Activated T-cell treated with anti-CD3 and anti-CD28 coated beads, Interleukin-2, amount 50 U/mL, for 4 hours (primary cell): ENCODE measurements around the gene C2orf80. TPM values are rescaled to one million over a fixed set of nuclear protein-coding genes. Genes with fewer than 3 reads are reported as not detected.

Experiments used
- ATAC-seq, 2 donors: fragments of 200-7000 bp; cut with Tn5 transposase; one replicate each; pipeline ENCODE4 v1.10.0; 2021
- DNase-seq: peaks from one replicate; pipeline ENCODE4 v3.0.0-alpha.2; 2020
- H3K27me3 Mint-ChIP-seq: one replicate; pipeline ENCODE4 v1.8.0; 2021; ENCODE audit warnings: low read depth, mixed read lengths
- H3K36me3 Mint-ChIP-seq: one replicate; pipeline ENCODE4 v1.8.0; 2022; ENCODE audit warnings: mixed read lengths; ENCODE audit not compliant: insufficient read depth
- H3K4me1 Mint-ChIP-seq: one replicate; pipeline ENCODE4 v1.8.0; 2021; ENCODE audit warnings: low read depth, mixed read lengths
- H3K4me3 Mint-ChIP-seq: one replicate; pipeline ENCODE4 v1.8.0; 2021; ENCODE audit warnings: mild to moderate bottlenecking, moderate library complexity, mixed read lengths
- H3K9me3 Mint-ChIP-seq: one replicate; pipeline ENCODE4 v1.8.0; 2021; ENCODE audit warnings: mixed read lengths
- total RNA-seq, 3 donors: library from RNA; stranded (reverse); gene quantifications; one replicate each; pipeline ENCODE4 v1.2.1, GENCODE V29; 2021

Gene C2orf80
- total RNA-seq, 3 donors from 2014 or later: not detected

- DNase-seq (no peak), ATAC-seq (no peak)
- Mint-ChIP-seq H3K9me3 (no peaks in the 10 kb centered on the region), H3K4me1 (no peaks in the 10 kb centered on the region), H3K4me3 (no peak overlapping the region), H3K27me3 (peaks cover 6% of the 10 kb centered on the region), H3K36me3 (no peaks in the 10 kb centered on the region)
These were observed 591 bp downstream of the C2orf80 start for GRCh38 chr2:208189069-208189809.

GRCh38 chr2:208186893-208187292, 2.9 kb downstream of the C2orf80 start:
- ATAC-seq: no peak
- DNase-seq: no peak
- Mint-ChIP-seq H3K4me1 (no peaks in the 10 kb centered on the region), H3K4me3 (no peak overlapping the region), H3K36me3 (no peaks in the 10 kb centered on the region), H3K27me3 (peaks cover 14% of the 10 kb centered on the region), H3K9me3 (no peaks in the 10 kb centered on the region)

- H3K27me3 Mint-ChIP-seq: peaks cover 14% of the 10 kb centered on the region
- DNase-seq (no peak), ATAC-seq (no peak)
- no peaks in the 10 kb centered on the region for H3K36me3 Mint-ChIP-seq
- H3K9me3 Mint-ChIP-seq: no peaks in the 10 kb centered on the region
- H3K4me3 Mint-ChIP-seq: no peak overlapping the region
- H3K4me1 Mint-ChIP-seq: no peaks in the 10 kb centered on the region
These were observed 3.4 kb downstream of the C2orf80 start for GRCh38 chr2:208186465-208186864.

DNA sequence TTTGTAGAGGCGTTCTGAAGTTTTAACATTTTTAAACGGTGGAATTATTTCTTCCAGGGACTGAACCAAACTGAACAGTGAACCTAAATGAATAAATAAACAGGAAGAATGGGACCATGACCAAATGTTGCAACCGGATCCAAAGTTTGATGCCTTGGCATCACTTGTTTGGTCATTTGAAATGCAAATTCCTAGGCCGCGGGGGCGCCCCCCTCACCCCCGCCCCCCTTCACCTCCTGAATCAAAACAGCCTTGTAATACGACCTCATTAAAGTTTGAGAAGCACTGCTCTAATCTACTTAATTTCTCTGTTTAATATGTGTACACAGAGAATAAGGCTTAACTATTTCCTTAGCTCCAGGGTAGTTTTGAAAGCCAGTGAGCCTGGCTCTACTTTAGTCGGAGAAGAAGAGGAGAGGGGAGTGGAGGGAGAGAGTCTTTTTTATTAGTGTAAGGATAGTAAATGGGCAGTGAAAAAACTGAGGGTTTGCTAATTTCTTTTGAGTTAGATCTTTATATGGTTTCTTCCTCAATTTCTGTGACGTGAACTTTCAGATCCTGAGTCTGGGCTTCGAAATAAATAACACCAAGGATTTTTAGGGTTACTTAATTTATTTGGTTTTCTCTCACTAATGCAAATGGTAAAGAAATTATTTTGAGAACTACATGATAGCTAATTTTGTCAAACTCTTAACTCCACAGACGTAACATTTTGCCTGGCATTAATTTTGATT, 5.7 kb downstream of the C2orf80 start:
- ATAC-seq (no peak), DNase-seq (no peak)
- H3K4me1 Mint-ChIP-seq: no peaks in the 10 kb centered on the region
- no peak overlapping the region for H3K4me3 Mint-ChIP-seq
- H3K27me3 Mint-ChIP-seq: peaks cover 14% of the 10 kb centered on the region
- no peaks in the 10 kb centered on the region for H3K9me3 Mint-ChIP-seq
- H3K36me3 Mint-ChIP-seq: no peaks in the 10 kb centered on the region

GRCh38 chr2:208183526-208183925, 6.3 kb downstream of the C2orf80 start:
- Mint-ChIP-seq H3K4me3 (no peak overlapping the region), H3K4me1 (no peaks in the 10 kb centered on the region), H3K27me3 (peaks cover 14% of the 10 kb centered on the region), H3K9me3 (no peaks in the 10 kb centered on the region), H3K36me3 (no peaks in the 10 kb centered on the region)
- no peak for DNase-seq
- no peak for ATAC-seq

GRCh38 chr2:208182835-208183234, 7.0 kb downstream of the C2orf80 start:
- ATAC-seq (no peak), DNase-seq (no peak)
- H3K4me3 Mint-ChIP-seq: no peak overlapping the region
- H3K27me3 Mint-ChIP-seq: peaks cover 14% of the 10 kb centered on the region
- H3K36me3 Mint-ChIP-seq: no peaks in the 10 kb centered on the region
- H3K4me1 Mint-ChIP-seq: no peaks in the 10 kb centered on the region
- H3K9me3 Mint-ChIP-seq: no peaks in the 10 kb centered on the region

GRCh38 chr2:208179028-208179609, 10.7 kb downstream of the C2orf80 start:
- Mint-ChIP-seq H3K9me3 (no peaks in the 10 kb centered on the region), H3K36me3 (no peaks in the 10 kb centered on the region), H3K27me3 (peaks cover 10% of the 10 kb centered on the region)

GRCh38 chr2:208175840-208176153, 14.0 kb downstream of the C2orf80 start:
- DNase-seq (no peak), ATAC-seq (no peak)
- Mint-ChIP-seq H3K4me3 (no peak overlapping the region), H3K27me3 (peaks cover 13% of the 10 kb centered on the region), H3K36me3 (no peaks in the 10 kb centered on the region), H3K4me1 (peaks cover 3% of the 10 kb centered on the region), H3K9me3 (no peaks in the 10 kb centered on the region)

More at GRCh38 chr2:208179028-208179609, 10.7 kb downstream of the C2orf80 start:
- ATAC-seq: no peak
- Mint-ChIP-seq H3K4me3 (no peak overlapping the region), H3K4me1 (peaks cover 3% of the 10 kb centered on the region)
- DNase-seq: no peak

GRCh38 chr2:208175069-208175839, 14.6 kb downstream of the C2orf80 start:
- peaks cover 3% of the 10 kb centered on the region for H3K4me1 Mint-ChIP-seq
- no peak overlapping the region for H3K4me3 Mint-ChIP-seq
- H3K27me3 Mint-ChIP-seq: peaks cover 13% of the 10 kb centered on the region
- ATAC-seq: peak; percentile 93 to 98
- no peaks in the 10 kb centered on the region for H3K9me3 Mint-ChIP-seq
- H3K36me3 Mint-ChIP-seq: no peaks in the 10 kb centered on the region
- peak; percentile 50 for DNase-seq

GRCh38 chr2:208174144-208174543, 15.7 kb downstream of the C2orf80 start:
- peaks cover 3% of the 10 kb centered on the region for H3K4me1 Mint-ChIP-seq
- H3K9me3 Mint-ChIP-seq: no peaks in the 10 kb centered on the region
- H3K27me3 Mint-ChIP-seq: peaks cover 13% of the 10 kb centered on the region
- no peak for ATAC-seq
- H3K36me3 Mint-ChIP-seq: no peaks in the 10 kb centered on the region
- H3K4me3 Mint-ChIP-seq: no peak overlapping the region
- DNase-seq: no peak

DNA sequence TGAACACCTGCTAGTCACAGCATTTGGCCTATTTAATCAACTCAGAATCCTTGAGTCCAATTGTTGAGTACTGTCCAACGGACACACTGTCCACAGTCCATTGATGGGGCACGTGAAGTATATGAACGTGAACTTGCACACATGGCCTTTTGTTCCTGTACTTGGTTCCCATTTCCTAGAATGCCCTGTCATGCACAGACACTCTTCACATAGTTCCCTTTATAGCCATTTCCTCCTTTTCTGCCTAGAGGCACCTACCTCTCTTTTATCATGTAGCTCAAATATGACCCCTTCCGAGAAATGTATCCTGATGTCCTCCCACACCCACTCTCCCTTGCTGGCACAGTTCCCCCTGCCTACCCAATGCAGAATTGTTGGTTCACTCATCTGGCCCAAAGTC, 17.7 kb downstream of the C2orf80 start:
- peaks cover 3% of the 10 kb centered on the region for H3K4me1 Mint-ChIP-seq
- no peaks in the 10 kb centered on the region for H3K9me3 Mint-ChIP-seq
- H3K4me3 Mint-ChIP-seq: no peak overlapping the region
- H3K36me3 Mint-ChIP-seq: no peaks in the 10 kb centered on the region
- H3K27me3 Mint-ChIP-seq: peaks cover 13% of the 10 kb centered on the region
- no peak for ATAC-seq
- DNase-seq: no peak

DNA sequence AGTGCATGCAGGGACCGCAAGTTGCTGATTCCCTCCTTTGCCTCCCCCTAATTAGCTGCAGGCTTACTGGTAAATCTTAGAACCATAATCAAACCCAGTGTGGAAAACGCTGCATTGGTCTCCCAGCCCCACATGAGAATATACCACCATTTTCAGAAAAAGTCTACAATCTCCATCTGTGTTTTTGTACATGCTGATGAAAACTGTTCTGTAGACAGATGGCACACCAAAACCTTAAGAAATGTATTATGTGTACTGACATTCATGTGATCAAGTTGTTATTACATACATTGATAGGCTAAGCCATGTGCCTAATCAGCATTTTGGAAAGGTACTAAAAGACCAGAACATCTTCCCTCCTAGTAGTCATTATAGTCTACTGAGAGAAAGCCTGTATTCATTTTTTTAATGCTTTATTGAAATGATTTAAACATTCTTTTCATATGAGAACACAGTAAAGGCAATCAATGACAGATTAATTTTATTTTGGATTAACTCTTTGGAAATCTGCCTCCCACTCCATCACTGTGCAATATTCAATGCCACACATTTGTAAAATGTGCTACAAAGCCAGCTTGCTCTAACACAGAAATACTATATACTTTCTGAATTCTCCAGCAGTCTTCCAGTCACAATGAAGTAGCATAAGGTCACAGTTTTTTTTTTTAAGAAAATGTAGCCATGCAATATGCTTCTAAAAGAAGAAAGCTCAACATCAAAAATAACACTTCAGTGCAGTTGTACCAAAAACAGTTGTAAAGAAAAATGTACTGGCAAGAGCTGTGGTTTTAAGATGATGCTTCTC, 24.7 kb downstream of the C2orf80 start:
- Mint-ChIP-seq H3K27me3 (peaks cover 2% of the 10 kb centered on the region), H3K36me3 (no peaks in the 10 kb centered on the region), H3K4me1 (no peaks in the 10 kb centered on the region), H3K4me3 (no peak overlapping the region), H3K9me3 (no peaks in the 10 kb centered on the region)
- DNase-seq: no peak
- no peak for ATAC-seq

DNA sequence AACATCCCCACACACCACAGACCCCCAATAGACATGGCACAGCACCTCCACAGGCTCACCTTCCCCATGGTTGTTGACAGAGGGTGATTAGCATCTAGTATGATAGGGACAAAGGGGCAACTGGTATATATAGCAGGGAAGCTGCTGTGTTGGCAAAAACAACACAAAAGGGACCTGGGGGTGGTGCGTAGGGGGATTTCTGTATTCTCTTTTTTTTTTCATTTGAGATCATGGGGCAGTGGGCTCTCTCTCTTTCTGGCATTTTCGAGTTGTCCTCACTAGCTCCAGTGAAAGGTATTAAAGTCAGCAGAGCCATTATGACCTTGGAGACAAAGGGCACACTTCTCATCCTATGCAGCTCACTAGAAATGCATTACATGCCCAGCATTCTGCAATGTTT, 26.3 kb downstream of the C2orf80 start, which contains the start of gene CRYGA:
CRYGA (minus strand) TSS at position 101 of the 400 bp plus-strand sequence; CDS start at position 68, 33 bp downstream.
- H3K27me3 Mint-ChIP-seq: peaks cover 2% of the 10 kb centered on the region
- no peaks in the 10 kb centered on the region for H3K36me3 Mint-ChIP-seq
- no peak within 1 kb of the TSS for H3K4me3 Mint-ChIP-seq
- ATAC-seq (no peak), DNase-seq (no peak)
- H3K4me1 Mint-ChIP-seq: no peaks in the 10 kb centered on the region
- H3K9me3 Mint-ChIP-seq: no peaks in the 10 kb centered on the region
